HCT116 (cell line): ENCODE data around the gene TAS2R19. TPM values are rescaled to one million over a fixed set of nuclear protein-coding genes. Genes with fewer than 3 reads are reported as not detected.

ENCODE experiments used
- ATAC-seq: fragments of 200-7000 bp; cut with Tn5 transposase; 2 replicates; pipeline ENCODE4 v1.9.1; 2020; ENCODE audit warnings: mild to moderate bottlenecking, moderate library complexity
- BruUV-seq: library from RNA; stranded (reverse); fragments of 400-500 nt; replicated peaks from 2 replicates; lab custom pipeline; 2021; lab: Mats Ljungman, UMichigan
- CTCF ChIA-PET: fragments of 300-600 bp; sonication (Branson Sonifier 250); formaldehyde crosslinking; loops from one replicate; lab custom pipeline; 2021; ENCODE audit warnings: antibody characterized with exemption; lab: Charles Lee
- POLR2A ChIA-PET: fragments of 300-600, 350-600 bp; sonication (Branson Sonifier 250); formaldehyde crosslinking; loops from one replicate; lab custom pipeline; 2021; ENCODE audit warnings: antibody characterized with exemption; lab: Charles Lee
- RAD21 ChIA-PET, 2 experiments: fragments of 300-600 bp; sonication (Branson Sonifier 250); formaldehyde crosslinking; loops; one replicate each; lab custom pipeline; 2023; ENCODE audit warnings: low total read pairs in 2 of 2; ENCODE audit not compliant: uncharacterized antibody in 2 of 2, unreplicated experiment in 2 of 2, low non-redundant PET in 1 of 2; lab: Charles Lee
- DNase-seq: peaks from one replicate; pipeline ENCODE4 v3.0.0-alpha.2; 2010; ENCODE audit warnings: low read depth, low spot score
- H2AFZ ChIP-seq: fragments of 200-600 bp; shearing (Covaris generic), sonication (generic); 2 replicates; pipeline ENCODE4 v1.6.1; 2017; ENCODE audit warnings: low read depth, mixed run types, mixed read lengths, antibody characterized with exemption, low read length; ENCODE audit not compliant: poor library complexity, severe bottlenecking
- H3K27ac ChIP-seq: 2 replicates; pipeline ENCODE4 v1.5.1; 2012; ENCODE audit warnings: low read depth, low read length
- H3K27me3 ChIP-seq: fragments of 200-600 bp; sonication (generic); 2 replicates; pipeline ENCODE4 v1.6.1; 2016; ENCODE audit warnings: mixed run types, low read length, mixed read lengths; ENCODE audit not compliant: insufficient read depth
- H3K36me3 ChIP-seq, 2 experiments: fragments of 200-500 bp in 1 of 2; fragments of 200-600 bp in 1 of 2; sonication (Bioruptor generic) in 1 of 2; sonication (generic) in 1 of 2; 2 replicates each; pipeline versions ENCODE4 v1.5.1 to v1.6.1; 2014 to 2016; ENCODE audit warnings: low read length in 2 of 2, inconsistent platforms in 1 of 2, mixed read lengths in 1 of 2, mixed run types in 1 of 2; ENCODE audit not compliant: insufficient read depth in 2 of 2, control insufficient read depth in 1 of 2
- H3K4me1 ChIP-seq, 2 experiments: fragments of 200-600 bp in 1 of 2; sonication (generic) in 1 of 2; 2 replicates each; pipeline versions ENCODE4 v1.5.1 to v1.6.1; 2012 to 2017; ENCODE audit warnings: low read length in 2 of 2, inconsistent platforms in 1 of 2, mild to moderate bottlenecking in 1 of 2, mixed read lengths in 1 of 2, mixed run types in 1 of 2, moderate library complexity in 1 of 2; ENCODE audit not compliant: insufficient read depth in 2 of 2, control insufficient read depth in 1 of 2
- H3K4me2 ChIP-seq: fragments of 200-600 bp; sonication (generic); 2 replicates; pipeline ENCODE4 v1.6.1; 2017; ENCODE audit warnings: mixed run types, low read length, mixed read lengths
- H3K4me3 ChIP-seq, 2 experiments: fragments of 200-600 bp in 1 of 2; sonication (generic) in 1 of 2; replicated peaks in 1 of 2; 2 replicates each; pipeline ENCODE4 v1.5.1; 2011 to 2016; ENCODE audit warnings: low read length in 2 of 2, control low read depth in 1 of 2, low read depth in 1 of 2, mild to moderate bottlenecking in 1 of 2, mixed read lengths in 1 of 2, mixed run types in 1 of 2
- H3K79me2 ChIP-seq: fragments of 200-600 bp; sonication (generic); 2 replicates; pipeline ENCODE4 v1.6.1; 2017; ENCODE audit warnings: mild to moderate bottlenecking, mixed run types, low read length, moderate library complexity, mixed read lengths; ENCODE audit not compliant: insufficient read depth
- H3K9ac ChIP-seq: fragments of 200-600 bp; sonication (generic); 2 replicates; pipeline ENCODE4 v1.6.1; 2016; ENCODE audit warnings: low read length, mixed read lengths
- H3K9me2 ChIP-seq: fragments of 200-600 bp; sonication (generic), shearing (Covaris generic); 2 replicates; pipeline ENCODE4 v1.6.1; 2017; ENCODE audit warnings: mixed run types, mild to moderate bottlenecking, moderate library complexity; ENCODE audit not compliant: insufficient read depth
- H3K9me3 ChIP-seq, 2 experiments: fragments of 200-500 bp in 1 of 2; fragments of 200-600 bp in 1 of 2; sonication (Bioruptor generic) in 1 of 2; sonication (generic) in 1 of 2; 2 replicates each; pipeline ENCODE4 v1.6.1; 2014 to 2017; ENCODE audit warnings: low read length in 2 of 2, mixed read lengths in 2 of 2, inconsistent platforms in 1 of 2, low read depth in 1 of 2, mild to moderate bottlenecking in 1 of 2, mixed run types in 1 of 2, moderate library complexity in 1 of 2; ENCODE audit not compliant: control insufficient read depth in 1 of 2, insufficient read depth in 1 of 2
- H4K20me1 ChIP-seq: fragments of 200-600 bp; sonication (generic), shearing (Covaris generic); 2 replicates; pipeline ENCODE4 v1.6.1; 2017; ENCODE audit warnings: mixed run types, mild to moderate bottlenecking, moderate library complexity; ENCODE audit not compliant: insufficient read depth
- ATF3 ChIP-seq: IDR thresholded peaks from 2 replicates; pipeline ENCODE4 v1.6.1; 2012
- CEBPB ChIP-seq: IDR thresholded peaks from 2 replicates; pipeline ENCODE4 v1.6.1; 2012; ENCODE audit warnings: low read depth
- EGR1 ChIP-seq: IDR thresholded peaks from 2 replicates; pipeline ENCODE4 v1.6.1; 2012; ENCODE audit warnings: low read depth
- EZH2phosphoT487 ChIP-seq: fragments of 200-600 bp; IDR thresholded peaks from 2 replicates; pipeline ENCODE4 v1.6.1; 2018; ENCODE audit warnings: antibody characterized with exemption, borderline replicate concordance
- FOSL1 ChIP-seq: IDR thresholded peaks from 2 replicates; pipeline ENCODE4 v1.6.1; 2012; ENCODE audit warnings: low read depth
- JUND ChIP-seq: IDR thresholded peaks from 2 replicates; pipeline ENCODE4 v1.6.1; 2012
- POLR2A ChIP-seq: IDR thresholded peaks from 2 replicates; pipeline ENCODE4 v1.7.0; 2011; ENCODE audit warnings: borderline replicate concordance; ENCODE audit not compliant: insufficient read depth, insufficient read length; ENCODE audit errors: extremely low read depth
- POLR2AphosphoS5 ChIP-seq: IDR thresholded peaks from 2 replicates; pipeline ENCODE4 v1.6.1; 2011; ENCODE audit warnings: mild to moderate bottlenecking, low read depth, low read length, moderate library complexity
- SIN3A ChIP-seq: IDR thresholded peaks from 2 replicates; pipeline ENCODE4 v1.6.1; 2012; ENCODE audit warnings: low read depth
- SP1 ChIP-seq: IDR thresholded peaks from 2 replicates; pipeline ENCODE4 v1.6.1; 2012; ENCODE audit warnings: low read depth
- TCF7L2 ChIP-seq: IDR thresholded peaks from 2 replicates; pipeline ENCODE4 v1.7.0; 2011; ENCODE audit warnings: borderline replicate concordance, inconsistent platforms; ENCODE audit not compliant: insufficient read depth, insufficient read length; ENCODE audit errors: extremely low read depth
- YY1 ChIP-seq: IDR thresholded peaks from 2 replicates; pipeline ENCODE4 v1.6.1; 2011; ENCODE audit warnings: low read length, low read depth, moderate library complexity, mild to moderate bottlenecking; ENCODE audit not compliant: insufficient replicate concordance; ENCODE audit errors: extremely low read depth
- ZFX ChIP-seq: fragments of 450-650 bp; IDR thresholded peaks from 2 replicates; pipeline ENCODE4 v1.6.1; 2017
- intact Hi-C: fragments of 100-400 bp; cut with micrococcal nuclease; formaldehyde crosslinking; loops from 2 replicates; pipeline ENCODE4 v1.10.0; 2022
- total RNA-seq: library from RNA; stranded (reverse); gene quantifications from one replicate; pipeline ENCODE4 v1.2.1, GENCODE V29; 2021; ENCODE audit not compliant: unreplicated experiment
- TF ChIP-seq, protein P1 (sequence below), 3 experiments: fragments of 200-600 bp in 1 of 3; sonication (generic) in 1 of 3; IDR thresholded peaks in 2 of 3; conservative IDR thresholded peaks in 1 of 3; 2 replicates each; pipeline ENCODE4 v1.5.1; 2012 to 2017; ENCODE audit warnings: low read depth in 2 of 3, low read length in 2 of 3, antibody characterized with exemption in 1 of 3, borderline replicate concordance in 1 of 3, control low read depth in 1 of 3, mild to moderate bottlenecking in 1 of 3, mixed read lengths in 1 of 3, mixed run types in 1 of 3, moderate library complexity in 1 of 3; ENCODE audit not compliant: insufficient read depth in 1 of 3
- TF ChIP-seq, protein P2 (sequence below): IDR thresholded peaks from 2 replicates; pipeline ENCODE4 v1.6.1; 2011; ENCODE audit warnings: mild to moderate bottlenecking, low read length, moderate library complexity; ENCODE audit not compliant: insufficient replicate concordance; ENCODE audit errors: extremely low read depth
- TF ChIP-seq, protein P3 (sequence below): IDR thresholded peaks from 2 replicates; pipeline ENCODE4 v1.6.1; 2012

TAS2R19 gene
- total RNA-seq, 1 experiment from 2014 or later = 1.6 TPM

GRCh38 chr12:11069854-11070365 is 47.5 kb upstream of the TAS2R19 start:
- Histone ChIP-seq H3K27ac (no peak overlapping the region), H3K4me1 (peaks cover 7 to 9% of the 10 kb centered on the region in 2 experiments), H4K20me1 (no peaks in the 10 kb centered on the region), H3K4me3 (no peak overlapping the region), H3K79me2 (no peaks in the 10 kb centered on the region), H3K4me2 (no peak overlapping the region), H3K9me2 (no peaks in the 10 kb centered on the region), H2AFZ (no peak overlapping the region), H3K36me3 (no peaks in the 10 kb centered on the region), H3K9ac (no peak overlapping the region), H3K9me3 (no peaks in the 10 kb centered on the region), H3K27me3 (no peaks in the 10 kb centered on the region)
- no peak for TF ChIP-seq CEBPB
- no peak for TF ChIP-seq JUND
- TF ChIP-seq ATF3 = no peak
- ATAC-seq = no peak
- no peak for DNase-seq
- RAD21 ChIA-PET = no interaction called here
- POLR2A ChIA-PET = no interaction called here
- no TSS peak for BruUV-seq
- intact Hi-C loops = no loop called here
- CTCF ChIA-PET = no interaction called here

DNA sequence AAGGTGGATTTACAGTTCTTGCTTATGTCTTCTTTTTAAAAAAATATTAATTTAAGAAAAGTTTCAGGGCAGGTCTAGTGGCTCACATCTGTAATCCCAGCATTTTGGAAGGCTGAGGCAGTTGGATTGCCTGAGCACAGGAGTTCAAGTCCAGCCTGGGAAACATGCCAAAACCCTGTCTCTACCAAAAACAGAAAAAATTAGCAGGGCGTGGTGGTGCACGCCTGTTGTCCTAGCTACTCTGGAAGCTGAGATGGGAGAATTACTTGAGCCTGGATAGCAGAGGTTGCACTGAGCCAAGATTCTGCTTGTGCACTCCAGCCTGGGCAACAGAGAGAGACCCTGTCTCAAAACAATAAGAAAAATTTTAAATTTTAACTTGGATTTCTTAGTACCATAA is 45.1 kb upstream of the TAS2R19 start:
- POLR2A ChIA-PET = no interaction called here
- TF ChIP-seq ATF3 (no peak), YY1 (no peak), EZH2phosphoT487 (no peak), JUND (no peak), SIN3A (no peak), ZFX (no peak), CEBPB (no peak), POLR2AphosphoS5 (no peak), TCF7L2 (no peak), SP1 (no peak), FOSL1 (no peak), POLR2A (no peak), EGR1 (no peak)
- TF ChIP-seq, protein P1, sequence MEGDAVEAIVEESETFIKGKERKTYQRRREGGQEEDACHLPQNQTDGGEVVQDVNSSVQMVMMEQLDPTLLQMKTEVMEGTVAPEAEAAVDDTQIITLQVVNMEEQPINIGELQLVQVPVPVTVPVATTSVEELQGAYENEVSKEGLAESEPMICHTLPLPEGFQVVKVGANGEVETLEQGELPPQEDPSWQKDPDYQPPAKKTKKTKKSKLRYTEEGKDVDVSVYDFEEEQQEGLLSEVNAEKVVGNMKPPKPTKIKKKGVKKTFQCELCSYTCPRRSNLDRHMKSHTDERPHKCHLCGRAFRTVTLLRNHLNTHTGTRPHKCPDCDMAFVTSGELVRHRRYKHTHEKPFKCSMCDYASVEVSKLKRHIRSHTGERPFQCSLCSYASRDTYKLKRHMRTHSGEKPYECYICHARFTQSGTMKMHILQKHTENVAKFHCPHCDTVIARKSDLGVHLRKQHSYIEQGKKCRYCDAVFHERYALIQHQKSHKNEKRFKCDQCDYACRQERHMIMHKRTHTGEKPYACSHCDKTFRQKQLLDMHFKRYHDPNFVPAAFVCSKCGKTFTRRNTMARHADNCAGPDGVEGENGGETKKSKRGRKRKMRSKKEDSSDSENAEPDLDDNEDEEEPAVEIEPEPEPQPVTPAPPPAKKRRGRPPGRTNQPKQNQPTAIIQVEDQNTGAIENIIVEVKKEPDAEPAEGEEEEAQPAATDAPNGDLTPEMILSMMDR (IDR thresholded peaks at IDR 0.05 in 2 of 3, conservative IDR thresholded peaks at IDR 0.05 in 1 of 3; ENCODE audit: borderline replicate concordance in 1 of 3, insufficient read depth in 1 of 3, low read depth in 2 of 3, low read length in 2 of 3) = no peak
- TF ChIP-seq, protein P2, sequence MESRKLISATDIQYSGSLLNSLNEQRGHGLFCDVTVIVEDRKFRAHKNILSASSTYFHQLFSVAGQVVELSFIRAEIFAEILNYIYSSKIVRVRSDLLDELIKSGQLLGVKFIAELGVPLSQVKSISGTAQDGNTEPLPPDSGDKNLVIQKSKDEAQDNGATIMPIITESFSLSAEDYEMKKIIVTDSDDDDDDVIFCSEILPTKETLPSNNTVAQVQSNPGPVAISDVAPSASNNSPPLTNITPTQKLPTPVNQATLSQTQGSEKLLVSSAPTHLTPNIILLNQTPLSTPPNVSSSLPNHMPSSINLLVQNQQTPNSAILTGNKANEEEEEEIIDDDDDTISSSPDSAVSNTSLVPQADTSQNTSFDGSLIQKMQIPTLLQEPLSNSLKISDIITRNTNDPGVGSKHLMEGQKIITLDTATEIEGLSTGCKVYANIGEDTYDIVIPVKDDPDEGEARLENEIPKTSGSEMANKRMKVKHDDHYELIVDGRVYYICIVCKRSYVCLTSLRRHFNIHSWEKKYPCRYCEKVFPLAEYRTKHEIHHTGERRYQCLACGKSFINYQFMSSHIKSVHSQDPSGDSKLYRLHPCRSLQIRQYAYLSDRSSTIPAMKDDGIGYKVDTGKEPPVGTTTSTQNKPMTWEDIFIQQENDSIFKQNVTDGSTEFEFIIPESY = no peak
- TF ChIP-seq, protein P3, sequence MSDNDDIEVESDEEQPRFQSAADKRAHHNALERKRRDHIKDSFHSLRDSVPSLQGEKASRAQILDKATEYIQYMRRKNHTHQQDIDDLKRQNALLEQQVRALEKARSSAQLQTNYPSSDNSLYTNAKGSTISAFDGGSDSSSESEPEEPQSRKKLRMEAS = no peak

More for the DNA sequence above, 45.1 kb upstream of the TAS2R19 start:
- ATAC-seq = no peak
- Histone ChIP-seq H3K79me2 (0 out of 2 replicates have a peak, but pooled peaks cover 5% of the 10 kb centered on the region), H2AFZ (no peak overlapping the region), H3K9me3 (no peaks in the 10 kb centered on the region), H3K27ac (no peak overlapping the region), H3K27me3 (no peaks in the 10 kb centered on the region), H3K4me2 (no peak overlapping the region; the same call in 1 of the 2 replicates), H3K4me1 (peaks cover 7 to 9% of the 10 kb centered on the region in 2 experiments), H3K36me3 (no peaks in the 10 kb centered on the region), H3K9me2 (no peaks in the 10 kb centered on the region), H3K4me3 (no peak overlapping the region), H3K9ac (no peak overlapping the region), H4K20me1 (0 out of 2 replicates have a peak, but pooled peaks cover 3% of the 10 kb centered on the region)
- intact Hi-C loops = no loop called here
- ChIA-PET RAD21 (no interaction called here), CTCF (no interaction called here)
- no peak for DNase-seq
- no TSS peak for BruUV-seq
